WTC11 (cell line): ENCODE results near the gene KLHL26. TPM values are rescaled to one million over a fixed set of nuclear protein-coding genes. Genes with fewer than 3 reads are reported as not detected.

Experiments used
- ATAC-seq: fragments of 200-7000 bp; cut with Tn5 transposase; 2 replicates; pipeline ENCODE4 v1.10.0; 2021; ENCODE audit warnings: mild to moderate bottlenecking, moderate library complexity
- CTCF ChIA-PET: fragments of 300-600 bp; sonication (Branson Sonifier 250); formaldehyde crosslinking; loops from one replicate; lab custom pipeline; 2021; ENCODE audit warnings: antibody characterized with exemption; lab: Charles Lee
- POLR2A ChIA-PET: fragments of 350-600 bp; sonication (Branson Sonifier 250); formaldehyde crosslinking; loops from one replicate; lab custom pipeline; 2021; ENCODE audit warnings: antibody characterized with exemption; lab: Charles Lee
- DNase-seq: peaks from one replicate; pipeline ENCODE4 v3.0.0; 2021; ENCODE audit warnings: low spot score
- H3K27ac Mint-ChIP-seq: 2 replicates; pipeline ENCODE4 v1.8.0; 2021; ENCODE audit warnings: mixed read lengths
- H3K27me3 Mint-ChIP-seq: 2 replicates; pipeline ENCODE4 v1.8.0; 2021; ENCODE audit warnings: low read depth, mild to moderate bottlenecking, moderate library complexity, mixed read lengths
- H3K36me3 Mint-ChIP-seq: 2 replicates; pipeline ENCODE4 v1.8.0; 2021; ENCODE audit warnings: mixed read lengths
- H3K4me1 Mint-ChIP-seq: 2 replicates; pipeline ENCODE4 v1.8.0; 2022; ENCODE audit warnings: mixed read lengths
- H3K4me3 Mint-ChIP-seq: 2 replicates; pipeline ENCODE4 v1.8.0; 2021; ENCODE audit warnings: mild to moderate bottlenecking, moderate library complexity, mixed read lengths
- H3K9me3 Mint-ChIP-seq: 2 replicates; pipeline ENCODE4 v1.8.0; 2021; ENCODE audit warnings: mixed read lengths
- ATF1 ChIP-seq: sonication (generic); formaldehyde crosslinking; IDR thresholded peaks from 2 replicates; pipeline ENCODE4 v1.8.1; 2023; ENCODE audit warnings: mild to moderate bottlenecking, moderate library complexity, missing genetic modification reagents
- CBFB ChIP-seq: sonication (generic); formaldehyde crosslinking; IDR thresholded peaks from 2 replicates; pipeline ENCODE4 v1.8.1; 2022; ENCODE audit warnings: mild to moderate bottlenecking, low read depth, missing genetic modification reagents
- ETV6 ChIP-seq: sonication (generic); formaldehyde crosslinking; IDR thresholded peaks from 2 replicates; pipeline ENCODE4 v1.8.1; 2022; ENCODE audit warnings: mild to moderate bottlenecking, missing genetic modification reagents
- FOXP1 ChIP-seq: sonication (generic); formaldehyde crosslinking; IDR thresholded peaks from 2 replicates; pipeline ENCODE4 v1.8.0; 2022; ENCODE audit warnings: missing genetic modification reagents, mild to moderate bottlenecking, moderate library complexity, borderline replicate concordance
- KAT7 ChIP-seq: sonication (generic); formaldehyde crosslinking; IDR thresholded peaks from 2 replicates; pipeline ENCODE4 v1.8.1; 2023; ENCODE audit warnings: missing genetic modification reagents, mild to moderate bottlenecking, borderline replicate concordance
- MXD4 ChIP-seq: fragments of 250-450 bp; sonication (Bioruptor Pico); IDR thresholded peaks from 2 replicates; pipeline ENCODE4 v1.8.0; 2021; ENCODE audit warnings: mild to moderate bottlenecking, moderate library complexity, borderline replicate concordance
- MYBL2 ChIP-seq: sonication (generic); formaldehyde crosslinking; IDR thresholded peaks from 2 replicates; pipeline ENCODE4 v1.8.1; 2023; ENCODE audit warnings: mild to moderate bottlenecking, moderate library complexity, missing genetic modification reagents
- NFATC4 ChIP-seq: fragments of 250-450 bp; sonication (Bioruptor Pico); IDR thresholded peaks from 2 replicates; pipeline ENCODE4 v1.9.0; 2021; ENCODE audit warnings: mild to moderate bottlenecking
- NFYB ChIP-seq: sonication (generic); formaldehyde crosslinking; conservative IDR thresholded peaks from 2 replicates; pipeline ENCODE4 v1.8.0; 2022; ENCODE audit warnings: low read depth, missing genetic modification reagents
- PRRX2 ChIP-seq: fragments of 250-450 bp; sonication (Bioruptor Pico); IDR thresholded peaks from 2 replicates; pipeline ENCODE4 v1.8.0; 2021; ENCODE audit warnings: mild to moderate bottlenecking
- SMAD4 ChIP-seq: sonication (generic); formaldehyde crosslinking; IDR thresholded peaks from 2 replicates; pipeline ENCODE4 v1.8.0; 2022; ENCODE audit warnings: mild to moderate bottlenecking, missing genetic modification reagents
- ZNF396 ChIP-seq: fragments of 250-450 bp; sonication (Bioruptor Pico); IDR thresholded peaks from 2 replicates; pipeline ENCODE4 v1.8.0; 2021; ENCODE audit warnings: mild to moderate bottlenecking, moderate library complexity, borderline replicate concordance
- ZNF671 ChIP-seq: fragments of 250-450 bp; sonication (Bioruptor Pico); IDR thresholded peaks from 2 replicates; pipeline ENCODE4 v1.8.0; 2021; ENCODE audit warnings: mild to moderate bottlenecking
- total RNA-seq: library from RNA; stranded (reverse); gene quantifications from 3 replicates; pipeline ENCODE4 v1.2.3, GENCODE V29; 2021
- TF ChIP-seq, protein P1 (sequence below): fragments of 250-450 bp; sonication (Bioruptor Pico); IDR thresholded peaks from 2 replicates; pipeline ENCODE4 v1.9.0; 2021; ENCODE audit warnings: mild to moderate bottlenecking, borderline replicate concordance
- TF ChIP-seq, protein P2 (sequence below): sonication (generic); formaldehyde crosslinking; IDR thresholded peaks from 2 replicates; pipeline ENCODE4 v1.8.0; 2023; ENCODE audit warnings: missing genetic modification reagents
- TF ChIP-seq, protein P3 (sequence below): sonication (generic); formaldehyde crosslinking; IDR thresholded peaks from 2 replicates; pipeline ENCODE4 v1.8.0; 2022; ENCODE audit warnings: mild to moderate bottlenecking, missing genetic modification reagents
- TF ChIP-seq, protein P4 (sequence below): sonication (generic); formaldehyde crosslinking; IDR thresholded peaks from 2 replicates; pipeline ENCODE4 v1.8.0; 2022; ENCODE audit warnings: missing genetic modification reagents
- TF ChIP-seq, protein P5 (sequence below): sonication (generic); formaldehyde crosslinking; conservative IDR thresholded peaks from 2 replicates; pipeline ENCODE4 v1.8.1; 2022; ENCODE audit warnings: mild to moderate bottlenecking, missing genetic modification reagents
- TF ChIP-seq, protein P6 (sequence below): sonication (generic); formaldehyde crosslinking; IDR thresholded peaks from 2 replicates; pipeline ENCODE4 v1.8.1; 2022; ENCODE audit warnings: missing genetic modification reagents, borderline replicate concordance
- TF ChIP-seq, protein P7 (sequence below): sonication (generic); formaldehyde crosslinking; IDR thresholded peaks from 2 replicates; pipeline ENCODE4 v1.8.1; 2023; ENCODE audit warnings: mild to moderate bottlenecking, missing genetic modification reagents

Gene KLHL26
- total RNA-seq, 1 experiment from 2014 or later = 13.1 TPM

DNA sequence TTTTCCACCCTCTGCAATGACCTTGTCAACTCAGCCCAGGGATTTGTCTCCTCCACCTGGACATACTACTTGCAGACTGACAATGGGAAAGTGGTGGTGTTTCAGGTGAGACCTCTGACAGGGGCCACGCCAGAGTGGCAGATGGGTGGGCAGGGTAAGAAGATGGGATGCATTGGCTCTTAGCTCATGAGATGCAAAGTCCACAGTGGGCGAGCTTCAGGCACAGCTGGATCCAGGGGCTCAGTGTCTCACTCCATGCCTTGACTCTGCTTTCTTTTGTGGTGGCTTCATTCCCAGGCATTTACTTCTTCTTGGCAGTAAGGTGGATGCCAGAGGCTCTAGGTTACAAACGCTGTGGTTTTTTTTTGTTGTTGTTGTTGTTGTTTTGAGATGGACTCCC is 20.8 kb upstream of the KLHL26 start (continued):
- TF ChIP-seq, protein P1, sequence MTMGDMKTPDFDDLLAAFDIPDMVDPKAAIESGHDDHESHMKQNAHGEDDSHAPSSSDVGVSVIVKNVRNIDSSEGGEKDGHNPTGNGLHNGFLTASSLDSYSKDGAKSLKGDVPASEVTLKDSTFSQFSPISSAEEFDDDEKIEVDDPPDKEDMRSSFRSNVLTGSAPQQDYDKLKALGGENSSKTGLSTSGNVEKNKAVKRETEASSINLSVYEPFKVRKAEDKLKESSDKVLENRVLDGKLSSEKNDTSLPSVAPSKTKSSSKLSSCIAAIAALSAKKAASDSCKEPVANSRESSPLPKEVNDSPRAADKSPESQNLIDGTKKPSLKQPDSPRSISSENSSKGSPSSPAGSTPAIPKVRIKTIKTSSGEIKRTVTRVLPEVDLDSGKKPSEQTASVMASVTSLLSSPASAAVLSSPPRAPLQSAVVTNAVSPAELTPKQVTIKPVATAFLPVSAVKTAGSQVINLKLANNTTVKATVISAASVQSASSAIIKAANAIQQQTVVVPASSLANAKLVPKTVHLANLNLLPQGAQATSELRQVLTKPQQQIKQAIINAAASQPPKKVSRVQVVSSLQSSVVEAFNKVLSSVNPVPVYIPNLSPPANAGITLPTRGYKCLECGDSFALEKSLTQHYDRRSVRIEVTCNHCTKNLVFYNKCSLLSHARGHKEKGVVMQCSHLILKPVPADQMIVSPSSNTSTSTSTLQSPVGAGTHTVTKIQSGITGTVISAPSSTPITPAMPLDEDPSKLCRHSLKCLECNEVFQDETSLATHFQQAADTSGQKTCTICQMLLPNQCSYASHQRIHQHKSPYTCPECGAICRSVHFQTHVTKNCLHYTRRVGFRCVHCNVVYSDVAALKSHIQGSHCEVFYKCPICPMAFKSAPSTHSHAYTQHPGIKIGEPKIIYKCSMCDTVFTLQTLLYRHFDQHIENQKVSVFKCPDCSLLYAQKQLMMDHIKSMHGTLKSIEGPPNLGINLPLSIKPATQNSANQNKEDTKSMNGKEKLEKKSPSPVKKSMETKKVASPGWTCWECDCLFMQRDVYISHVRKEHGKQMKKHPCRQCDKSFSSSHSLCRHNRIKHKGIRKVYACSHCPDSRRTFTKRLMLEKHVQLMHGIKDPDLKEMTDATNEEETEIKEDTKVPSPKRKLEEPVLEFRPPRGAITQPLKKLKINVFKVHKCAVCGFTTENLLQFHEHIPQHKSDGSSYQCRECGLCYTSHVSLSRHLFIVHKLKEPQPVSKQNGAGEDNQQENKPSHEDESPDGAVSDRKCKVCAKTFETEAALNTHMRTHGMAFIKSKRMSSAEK (CRISPR knock-in tag) = no peak
- TF ChIP-seq MXD4 (CRISPR knock-in tag) (no peak), FOXP1 (CRISPR knock-in tag) (no peak), NFATC4 (CRISPR knock-in tag) (no peak), ZNF396 (CRISPR knock-in tag) (no peak)
- TF ChIP-seq, protein P2, sequence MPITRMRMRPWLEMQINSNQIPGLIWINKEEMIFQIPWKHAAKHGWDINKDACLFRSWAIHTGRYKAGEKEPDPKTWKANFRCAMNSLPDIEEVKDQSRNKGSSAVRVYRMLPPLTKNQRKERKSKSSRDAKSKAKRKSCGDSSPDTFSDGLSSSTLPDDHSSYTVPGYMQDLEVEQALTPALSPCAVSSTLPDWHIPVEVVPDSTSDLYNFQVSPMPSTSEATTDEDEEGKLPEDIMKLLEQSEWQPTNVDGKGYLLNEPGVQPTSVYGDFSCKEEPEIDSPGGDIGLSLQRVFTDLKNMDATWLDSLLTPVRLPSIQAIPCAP (CRISPR knock-in tag) = no peak

DNA sequence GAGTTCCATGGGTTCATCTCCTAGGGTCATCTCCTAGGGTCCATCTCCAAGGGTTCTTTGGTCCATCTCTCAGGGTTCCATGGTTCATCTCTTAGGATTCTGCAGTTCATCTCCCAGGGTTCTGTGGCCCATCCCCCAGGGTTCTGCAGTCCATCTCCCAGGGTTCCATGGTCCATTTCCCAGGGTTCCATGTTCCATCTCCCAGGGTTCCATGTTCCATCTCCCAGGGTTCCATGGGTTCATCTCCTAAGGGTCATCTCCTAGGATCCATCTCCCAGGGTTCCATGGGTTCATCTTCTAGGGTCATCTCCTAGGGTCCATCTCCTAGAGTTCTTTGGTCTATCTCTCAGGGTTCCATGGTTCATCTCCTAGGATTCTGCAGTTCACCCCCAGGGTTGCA is 19.3 kb upstream of the KLHL26 start:
- POLR2A ChIA-PET = no interaction called here
- peaks cover 40% of the 10 kb centered on the region for H3K27me3 Mint-ChIP-seq
- peaks cover 7% of the 10 kb centered on the region; the same call in 1 of the 2 replicates for H3K4me1 Mint-ChIP-seq
- DNase-seq = no peak
- no peak for TF ChIP-seq MYBL2 (CRISPR knock-in tag)
- no peak for TF ChIP-seq ETV6 (CRISPR knock-in tag)
- TF ChIP-seq, protein P3, sequence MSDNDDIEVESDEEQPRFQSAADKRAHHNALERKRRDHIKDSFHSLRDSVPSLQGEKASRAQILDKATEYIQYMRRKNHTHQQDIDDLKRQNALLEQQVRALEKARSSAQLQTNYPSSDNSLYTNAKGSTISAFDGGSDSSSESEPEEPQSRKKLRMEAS (CRISPR knock-in tag) = no peak
- TF ChIP-seq, protein P4, sequence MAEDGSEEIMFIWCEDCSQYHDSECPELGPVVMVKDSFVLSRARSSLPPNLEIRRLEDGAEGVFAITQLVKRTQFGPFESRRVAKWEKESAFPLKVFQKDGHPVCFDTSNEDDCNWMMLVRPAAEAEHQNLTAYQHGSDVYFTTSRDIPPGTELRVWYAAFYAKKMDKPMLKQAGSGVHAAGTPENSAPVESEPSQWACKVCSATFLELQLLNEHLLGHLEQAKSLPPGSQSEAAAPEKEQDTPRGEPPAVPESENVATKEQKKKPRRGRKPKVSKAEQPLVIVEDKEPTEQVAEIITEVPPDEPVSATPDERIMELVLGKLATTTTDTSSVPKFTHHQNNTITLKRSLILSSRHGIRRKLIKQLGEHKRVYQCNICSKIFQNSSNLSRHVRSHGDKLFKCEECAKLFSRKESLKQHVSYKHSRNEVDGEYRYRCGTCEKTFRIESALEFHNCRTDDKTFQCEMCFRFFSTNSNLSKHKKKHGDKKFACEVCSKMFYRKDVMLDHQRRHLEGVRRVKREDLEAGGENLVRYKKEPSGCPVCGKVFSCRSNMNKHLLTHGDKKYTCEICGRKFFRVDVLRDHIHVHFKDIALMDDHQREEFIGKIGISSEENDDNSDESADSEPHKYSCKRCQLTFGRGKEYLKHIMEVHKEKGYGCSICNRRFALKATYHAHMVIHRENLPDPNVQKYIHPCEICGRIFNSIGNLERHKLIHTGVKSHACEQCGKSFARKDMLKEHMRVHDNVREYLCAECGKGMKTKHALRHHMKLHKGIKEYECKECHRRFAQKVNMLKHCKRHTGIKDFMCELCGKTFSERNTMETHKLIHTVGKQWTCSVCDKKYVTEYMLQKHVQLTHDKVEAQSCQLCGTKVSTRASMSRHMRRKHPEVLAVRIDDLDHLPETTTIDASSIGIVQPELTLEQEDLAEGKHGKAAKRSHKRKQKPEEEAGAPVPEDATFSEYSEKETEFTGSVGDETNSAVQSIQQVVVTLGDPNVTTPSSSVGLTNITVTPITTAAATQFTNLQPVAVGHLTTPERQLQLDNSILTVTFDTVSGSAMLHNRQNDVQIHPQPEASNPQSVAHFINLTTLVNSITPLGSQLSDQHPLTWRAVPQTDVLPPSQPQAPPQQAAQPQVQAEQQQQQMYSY = no peak
- TF ChIP-seq, protein P5, sequence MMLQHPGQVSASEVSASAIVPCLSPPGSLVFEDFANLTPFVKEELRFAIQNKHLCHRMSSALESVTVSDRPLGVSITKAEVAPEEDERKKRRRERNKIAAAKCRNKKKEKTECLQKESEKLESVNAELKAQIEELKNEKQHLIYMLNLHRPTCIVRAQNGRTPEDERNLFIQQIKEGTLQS (CRISPR knock-in tag) = no peak
- TF ChIP-seq KAT7 (CRISPR knock-in tag) = no peak
- no peak for TF ChIP-seq SMAD4 (CRISPR knock-in tag)
- H3K36me3 Mint-ChIP-seq = peaks cover 5% of the 10 kb centered on the region
- no peak overlapping the region for H3K27ac Mint-ChIP-seq
- no peak overlapping the region for H3K4me3 Mint-ChIP-seq
- ATAC-seq = no peak
- peaks cover 7% of the 10 kb centered on the region for H3K9me3 Mint-ChIP-seq
- CTCF ChIA-PET = no interaction called here

DNA sequence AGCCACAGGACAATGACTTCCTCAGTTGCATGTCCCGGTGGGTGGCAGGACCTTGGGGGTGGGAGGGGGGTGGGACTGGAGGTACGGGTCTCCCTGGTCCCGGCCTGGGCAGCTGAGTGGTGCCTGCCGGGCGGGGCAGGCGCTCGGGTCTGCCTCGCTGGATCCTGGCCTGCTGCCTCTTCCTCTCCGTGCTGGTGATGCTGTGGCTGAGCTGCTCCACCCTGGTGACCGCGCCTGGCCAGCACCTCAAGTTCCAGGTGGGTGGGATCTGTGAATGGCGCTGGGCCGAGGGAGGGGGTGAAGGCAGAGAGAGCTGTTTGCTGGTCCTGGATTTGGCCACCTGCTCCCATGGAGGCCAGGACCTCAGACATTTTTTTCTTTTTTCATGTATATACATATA is 18.6 kb upstream of the KLHL26 start:
- ChIA-PET POLR2A (no interaction called here), CTCF (no interaction called here)
- no peak overlapping the region for H3K4me3 Mint-ChIP-seq
- peaks cover 7% of the 10 kb centered on the region for H3K9me3 Mint-ChIP-seq
- ATAC-seq = no peak
- no peak for DNase-seq
- H3K27ac Mint-ChIP-seq = no peak overlapping the region
- H3K4me1 Mint-ChIP-seq = peaks cover 6% of the 10 kb centered on the region; the same call in 1 of the 2 replicates
- H3K27me3 Mint-ChIP-seq = peaks cover 36% of the 10 kb centered on the region
- H3K36me3 Mint-ChIP-seq = peaks cover 5% of the 10 kb centered on the region
- TF ChIP-seq NFYB (CRISPR knock-in tag) (no peak), ATF1 (CRISPR knock-in tag) (no peak), ZNF671 (no peak), CBFB (CRISPR knock-in tag) (no peak), PRRX2 (no peak), MYBL2 (CRISPR knock-in tag) (no peak)
- TF ChIP-seq, protein P6, sequence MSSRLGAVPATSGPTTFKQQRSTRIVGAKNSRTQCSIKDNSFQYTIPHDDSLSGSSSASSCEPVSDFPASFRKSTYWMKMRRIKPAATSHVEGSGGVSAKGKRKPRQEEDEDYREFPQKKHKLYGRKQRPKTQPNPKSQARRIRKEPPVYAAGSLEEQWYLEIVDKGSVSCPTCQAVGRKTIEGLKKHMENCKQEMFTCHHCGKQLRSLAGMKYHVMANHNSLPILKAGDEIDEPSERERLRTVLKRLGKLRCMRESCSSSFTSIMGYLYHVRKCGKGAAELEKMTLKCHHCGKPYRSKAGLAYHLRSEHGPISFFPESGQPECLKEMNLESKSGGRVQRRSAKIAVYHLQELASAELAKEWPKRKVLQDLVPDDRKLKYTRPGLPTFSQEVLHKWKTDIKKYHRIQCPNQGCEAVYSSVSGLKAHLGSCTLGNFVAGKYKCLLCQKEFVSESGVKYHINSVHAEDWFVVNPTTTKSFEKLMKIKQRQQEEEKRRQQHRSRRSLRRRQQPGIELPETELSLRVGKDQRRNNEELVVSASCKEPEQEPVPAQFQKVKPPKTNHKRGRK (CRISPR knock-in tag) = no peak
- TF ChIP-seq, protein P7, sequence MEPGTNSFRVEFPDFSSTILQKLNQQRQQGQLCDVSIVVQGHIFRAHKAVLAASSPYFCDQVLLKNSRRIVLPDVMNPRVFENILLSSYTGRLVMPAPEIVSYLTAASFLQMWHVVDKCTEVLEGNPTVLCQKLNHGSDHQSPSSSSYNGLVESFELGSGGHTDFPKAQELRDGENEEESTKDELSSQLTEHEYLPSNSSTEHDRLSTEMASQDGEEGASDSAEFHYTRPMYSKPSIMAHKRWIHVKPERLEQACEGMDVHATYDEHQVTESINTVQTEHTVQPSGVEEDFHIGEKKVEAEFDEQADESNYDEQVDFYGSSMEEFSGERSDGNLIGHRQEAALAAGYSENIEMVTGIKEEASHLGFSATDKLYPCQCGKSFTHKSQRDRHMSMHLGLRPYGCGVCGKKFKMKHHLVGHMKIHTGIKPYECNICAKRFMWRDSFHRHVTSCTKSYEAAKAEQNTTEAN (CRISPR knock-in tag) = no peak
